IMR-90 (cell line): Measurements from ENCODE around the gene CHST8. TPM values are rescaled to one million over a fixed set of nuclear protein-coding genes. Genes with fewer than 3 reads are reported as not detected.

ENCODE experiments used
- ATAC-seq: fragments of 200-7000 bp; cut with Tn5 transposase; 2 replicates; pipeline ENCODE4 v1.9.1; 2020; ENCODE audit warnings: low read depth, mild to moderate bottlenecking, moderate library complexity
- BruUV-seq: library from RNA; stranded (reverse); fragments of 400-500 nt; replicated peaks from 2 replicates; lab custom pipeline; 2021; lab: Mats Ljungman, UMichigan
- CTCF ChIA-PET: fragments of 300-600 bp; formaldehyde crosslinking; extraction: SDS; loops from one replicate; lab custom pipeline; 2021; ENCODE audit warnings: antibody characterized with exemption; lab: Yijun Ruan, JAX
- POLR2A ChIA-PET: fragments of 300-600 bp; sonication (Branson Sonifier 250); formaldehyde crosslinking; loops from one replicate; lab custom pipeline; 2022; ENCODE audit warnings: antibody characterized with exemption; ENCODE audit not compliant: unreplicated experiment; lab: Charles Lee
- DNase-seq: peaks from one replicate; pipeline ENCODE4 v3.0.0; 2013
- H2AFZ ChIP-seq: replicated peaks from 2 replicates; pipeline ENCODE3; 2013; ENCODE audit warnings: low read length, mild to moderate bottlenecking; ENCODE audit not compliant: poor library complexity
- H2AK5ac ChIP-seq: 2 replicates; pipeline ENCODE4 v1.6.1; 2013; ENCODE audit warnings: low read depth, low read length, inconsistent platforms
- H2AK9ac ChIP-seq: replicated peaks from 2 replicates; pipeline ENCODE3; 2013; ENCODE audit warnings: mild to moderate bottlenecking, low read depth, low read length, moderate library complexity; ENCODE audit not compliant: poor library complexity
- H2BK120ac ChIP-seq: 2 replicates; pipeline ENCODE4 v1.6.1; 2013; ENCODE audit warnings: low read depth, low read length, inconsistent platforms
- H2BK15ac ChIP-seq: 3 replicates; pipeline ENCODE4 v1.6.1; 2013; ENCODE audit warnings: low read depth, low read length, inconsistent platforms
- H2BK20ac ChIP-seq: 2 replicates; pipeline ENCODE4 v1.6.1; 2013; ENCODE audit warnings: low read depth, mild to moderate bottlenecking, inconsistent platforms, low read length, moderate library complexity
- H2BK5ac ChIP-seq: 2 replicates; pipeline ENCODE4 v1.6.1; 2013; ENCODE audit warnings: mild to moderate bottlenecking, low read depth, low read length, inconsistent platforms; ENCODE audit not compliant: poor library complexity, severe bottlenecking
- H3K14ac ChIP-seq: replicated peaks from 2 replicates; pipeline ENCODE4 v1.6.1; 2013; ENCODE audit warnings: low read depth, low read length, inconsistent platforms
- H3K18ac ChIP-seq: 2 replicates; pipeline ENCODE4 v1.6.1; 2013; ENCODE audit warnings: low read depth, low read length, control low read depth
- H3K23ac ChIP-seq: 2 replicates; pipeline ENCODE4 v1.6.1; 2013; ENCODE audit warnings: low read depth, low read length, inconsistent platforms
- H3K27ac ChIP-seq: 2 replicates; pipeline ENCODE4 v1.5.1; 2013; ENCODE audit warnings: mild to moderate bottlenecking, control low read depth, low read length; ENCODE audit not compliant: insufficient read depth
- H3K27me3 ChIP-seq: 2 replicates; pipeline ENCODE4 v1.6.1; 2013; ENCODE audit warnings: low read length; ENCODE audit not compliant: control insufficient read depth, insufficient read depth
- H3K36me3 ChIP-seq: 2 replicates; pipeline ENCODE4 v1.6.1; 2013; ENCODE audit warnings: low read length, mixed read lengths; ENCODE audit not compliant: control insufficient read depth, insufficient read depth
- H3K4ac ChIP-seq: 2 replicates; pipeline ENCODE4 v1.6.1; 2013; ENCODE audit warnings: low read depth, low read length, inconsistent platforms
- H3K4me1 ChIP-seq: 2 replicates; pipeline ENCODE4 v1.6.1; 2013; ENCODE audit warnings: low read length, mixed read lengths; ENCODE audit not compliant: control insufficient read depth, insufficient read depth
- H3K4me2 ChIP-seq: 2 replicates; pipeline ENCODE4 v1.6.1; 2013; ENCODE audit warnings: low read depth, mild to moderate bottlenecking, control low read depth, low read length, moderate library complexity
- H3K4me3 ChIP-seq: 2 replicates; pipeline ENCODE4 v1.5.1; 2013; ENCODE audit warnings: low read depth, mild to moderate bottlenecking, control low read depth, low read length, moderate library complexity; ENCODE audit not compliant: insufficient read depth
- H3K56ac ChIP-seq: 2 replicates; pipeline ENCODE4 v1.6.1; 2013; ENCODE audit warnings: low read length, inconsistent platforms; ENCODE audit not compliant: insufficient read depth; ENCODE audit errors: extremely low read depth
- H3K79me1 ChIP-seq, 2 experiments: 2 replicates each; pipeline ENCODE4 v1.6.1; 2013; ENCODE audit warnings: low read length in 2 of 2, inconsistent platforms in 1 of 2, low read depth in 1 of 2
- H3K9ac ChIP-seq: 2 replicates; pipeline ENCODE4 v1.6.1; 2013; ENCODE audit warnings: low read depth, low read length, control low read depth
- H3K9me1 ChIP-seq: 2 replicates; pipeline ENCODE4 v1.6.1; 2013; ENCODE audit warnings: low read length, inconsistent platforms; ENCODE audit not compliant: insufficient read depth
- H3K9me3 ChIP-seq: 2 replicates; pipeline ENCODE4 v1.6.1; 2013; ENCODE audit warnings: low read length; ENCODE audit not compliant: control insufficient read depth, insufficient read depth
- H4K20me1 ChIP-seq: 2 replicates; pipeline ENCODE4 v1.6.1; 2013; ENCODE audit warnings: low read length, inconsistent platforms; ENCODE audit not compliant: insufficient read depth
- H4K5ac ChIP-seq: 2 replicates; pipeline ENCODE4 v1.6.1; 2013; ENCODE audit warnings: mild to moderate bottlenecking, low read depth, low read length, control low read depth
- H4K8ac ChIP-seq, 2 experiments: 2 replicates each; pipeline ENCODE4 v1.6.1; 2013; ENCODE audit warnings: low read depth in 2 of 2, low read length in 2 of 2, control low read depth in 1 of 2, inconsistent platforms in 1 of 2
- H4K91ac ChIP-seq: 2 replicates; pipeline ENCODE4 v1.6.1; 2013; ENCODE audit warnings: low read depth, low read length, inconsistent platforms; ENCODE audit not compliant: insufficient read depth
- CEBPB ChIP-seq: IDR thresholded peaks from 2 replicates; pipeline ENCODE4 v1.6.1; 2012; ENCODE audit warnings: low read depth, low read length, improper control_type of control experiment
- CHD1 ChIP-seq: IDR thresholded peaks from 2 replicates; pipeline ENCODE4 v1.6.1; 2012; ENCODE audit warnings: low read depth, low read length, improper control_type of control experiment
- CTCF ChIP-seq: conservative IDR thresholded peaks from 2 replicates; pipeline ENCODE4 v1.5.1; 2012; ENCODE audit warnings: mild to moderate bottlenecking, low read depth, low read length, improper control_type of control experiment
- ELK1 ChIP-seq: fragments of 150-350 bp; IDR thresholded peaks from 2 replicates; pipeline ENCODE4 v1.6.1; 2016; ENCODE audit warnings: low read depth, mild to moderate bottlenecking, low read length, moderate library complexity, borderline replicate concordance
- MAFK ChIP-seq: IDR thresholded peaks from 2 replicates; pipeline ENCODE4 v1.6.1; 2012; ENCODE audit warnings: low read depth, low read length, improper control_type of control experiment
- NFE2L2 ChIP-seq: fragments of 150-350 bp; IDR thresholded peaks from 2 replicates; pipeline ENCODE4 v1.6.1; 2016; ENCODE audit warnings: low read depth, mild to moderate bottlenecking, low read length
- WGBS, 2 experiments: methylation state at CpG; one replicate each; pipeline versions ENCODE4 v1.1.5 to v1.1.7; 2013; ENCODE audit warnings: missing lambda C conversion rate in 2 of 2; ENCODE audit not compliant: insufficient read length in 1 of 2; ENCODE audit errors: extremely low coverage in 2 of 2; 5-methylcytosine and 5-hydroxymethylcytosine counted together
- dilution Hi-C: fragments of 300-500 bp; cut with HindIII; formaldehyde crosslinking; loops from one replicate; pipeline ENCODE4 v1.14.3; 2018; ENCODE audit warnings: low sequenced_read_pairs; ENCODE audit not compliant: unreplicated experiment
- in situ Hi-C: fragments of 300-500 bp; cut with MboI; formaldehyde crosslinking; loops from 3 replicates; pipeline ENCODE4 v1.14.3; 2019; ENCODE audit warnings: low sequenced_read_pairs, inconsistent platforms, mixed read lengths
- intact Hi-C: fragments of 100-400 bp; cut with micrococcal nuclease; formaldehyde crosslinking; loops from 2 replicates; pipeline ENCODE4 v1.10.0; 2022
- polyA plus RNA-seq, 3 experiments: library from polyadenylated mRNA; depleted of rRNA; stranded (reverse); fragments of >200 nt; gene quantifications; 2 replicates each; pipeline ENCODE4 v1.2.3, GENCODE V29; 2012; ENCODE audit warnings: low replicate concordance in 1 of 3
- total RNA-seq: library from RNA; depleted of rRNA; stranded (reverse); fragments of >200 nt; gene quantifications from 2 replicates; pipeline ENCODE4 v1.2.3, GENCODE V29; 2012

The CHST8 gene
- total and polyA plus RNA-seq, 2 of the 4 experiments (the other 2 are of a cell fraction): not detected

DNA sequence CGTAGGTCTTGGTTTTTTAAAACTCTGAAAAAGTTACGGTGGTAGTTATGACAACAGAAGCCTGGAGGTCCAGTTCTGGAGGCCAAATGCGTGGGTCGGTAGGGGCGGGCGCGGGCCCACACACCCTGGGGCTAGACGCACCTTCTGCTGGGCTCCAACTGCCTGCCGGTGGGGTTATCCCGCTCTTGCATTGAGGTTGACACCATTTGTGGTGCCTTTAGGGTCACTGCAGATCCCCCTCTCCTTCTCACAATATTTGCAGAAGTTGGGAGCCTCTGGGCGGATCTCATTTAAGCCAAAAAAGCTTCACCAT, 81.6 kb downstream of the CHST8 start:
- no peaks in the 10 kb centered on the region for H4K20me1 ChIP-seq
- POLR2A ChIA-PET: no interaction called here
- no peak overlapping the region for H3K14ac ChIP-seq
- no peak overlapping the region for H2BK120ac ChIP-seq
- H2BK15ac ChIP-seq: no peak overlapping the region
- H3K9ac ChIP-seq: no peak overlapping the region
- no peak overlapping the region for H3K23ac ChIP-seq
- no peak overlapping the region for H3K4me2 ChIP-seq
- dilution Hi-C loops: no loop called here
- no peak overlapping the region for H2AK9ac ChIP-seq
- H3K79me1 ChIP-seq: no peaks in the 10 kb centered on the region
- H3K56ac ChIP-seq: no peak overlapping the region
- H3K4ac ChIP-seq: no peak overlapping the region
- H2BK5ac ChIP-seq: no peak overlapping the region
- ATAC-seq (no peak), DNase-seq (no peak)
- no peak overlapping the region for H4K5ac ChIP-seq
- H3K18ac ChIP-seq: no peak overlapping the region
- no peaks in the 10 kb centered on the region for H3K4me1 ChIP-seq
- 86% methylated on average over 7 of the region's 11 CpGs; no CpG with 5 or more reads in 1 of the 2 experiments for WGBS, 2 experiments
- BruUV-seq: no TSS peak
- H3K4me3 ChIP-seq: no peak overlapping the region
- H3K27me3 ChIP-seq: no peaks in the 10 kb centered on the region
- no peak overlapping the region for H2AK5ac ChIP-seq
- TF ChIP-seq MAFK (no peak), CHD1 (no peak), CTCF (no peak), CEBPB (no peak), NFE2L2 (no peak), ELK1 (no peak)
- no peak overlapping the region for H4K91ac ChIP-seq
- CTCF ChIA-PET: no interaction called here
- in situ Hi-C loops: no loop called here
- H3K36me3 ChIP-seq: no peaks in the 10 kb centered on the region
- no peak overlapping the region for H2BK20ac ChIP-seq
- H3K27ac ChIP-seq: no peak overlapping the region
- intact Hi-C loops: no loop called here
- no peaks in the 10 kb centered on the region for H3K9me3 ChIP-seq
- H4K8ac ChIP-seq: no peak overlapping the region
- no peak overlapping the region for H2AFZ ChIP-seq
- no peaks in the 10 kb centered on the region for H3K9me1 ChIP-seq
